Endodermal cell (in vitro differentiated cells): ENCODE data around the gene GDF3. TPM values are rescaled to one million over a fixed set of nuclear protein-coding genes. Genes with fewer than 3 reads are reported as not detected.

Experiments
- DNase-seq: peaks from one replicate; pipeline ENCODE4 v3.0.0-alpha.2; 2017
- H3K27ac ChIP-seq: 2 replicates; pipeline ENCODE4 v1.5.1; 2013; ENCODE audit warnings: mild to moderate bottlenecking, low read depth, low read length, moderate library complexity
- H3K27me3 ChIP-seq: 2 replicates; pipeline ENCODE4 v1.6.1; 2013; ENCODE audit warnings: mild to moderate bottlenecking, low read length, moderate library complexity; ENCODE audit not compliant: insufficient read depth, control insufficient read depth, poor library complexity, severe bottlenecking
- H3K36me3 ChIP-seq: 2 replicates; pipeline ENCODE4 v1.7.0; 2013; ENCODE audit warnings: mild to moderate bottlenecking, low read length, moderate library complexity; ENCODE audit not compliant: control insufficient read depth, insufficient read depth
- H3K4me1 ChIP-seq: one replicate; pipeline ENCODE4 v1.7.0; 2013; ENCODE audit warnings: low read length; ENCODE audit not compliant: control insufficient read depth, insufficient read depth
- H3K4me3 ChIP-seq: 2 replicates; pipeline ENCODE4 v1.5.1; 2013; ENCODE audit warnings: mild to moderate bottlenecking, low read length, moderate library complexity
- H3K9ac ChIP-seq: 2 replicates; pipeline ENCODE4 v1.6.1; 2013; ENCODE audit warnings: mild to moderate bottlenecking, low read length, moderate library complexity; ENCODE audit not compliant: poor library complexity, severe bottlenecking; ENCODE audit errors: extremely low read depth
- H3K9me3 ChIP-seq: 2 replicates; pipeline ENCODE4 v1.6.1; 2013; ENCODE audit warnings: mild to moderate bottlenecking, low read length, moderate library complexity; ENCODE audit not compliant: control insufficient read depth
- H3K27ac Mint-ChIP-seq: 2 replicates; pipeline ENCODE4 v1.8.0; 2020; ENCODE audit warnings: mixed read lengths
- H3K27me3 Mint-ChIP-seq: 2 replicates; pipeline ENCODE4 v1.8.0; 2021; ENCODE audit warnings: mild to moderate bottlenecking, mixed read lengths; ENCODE audit not compliant: insufficient read depth
- H3K36me3 Mint-ChIP-seq: 2 replicates; pipeline ENCODE4 v1.8.0; 2020; ENCODE audit warnings: low read depth, mixed read lengths
- H3K4me1 Mint-ChIP-seq: 2 replicates; pipeline ENCODE4 v1.8.0; 2020; ENCODE audit warnings: mixed read lengths
- H3K4me3 Mint-ChIP-seq: 2 replicates; pipeline ENCODE4 v1.8.0; 2020; ENCODE audit warnings: mild to moderate bottlenecking, moderate library complexity, mixed read lengths
- H3K9me3 Mint-ChIP-seq: 2 replicates; pipeline ENCODE4 v1.8.0; 2020; ENCODE audit warnings: mild to moderate bottlenecking, mixed read lengths
- WGBS, 2 experiments: methylation state at CpG; one replicate each; pipeline versions ENCODE4 v1.1.5 to v1.1.7; 2013; ENCODE audit warnings: missing lambda C conversion rate in 2 of 2, mixed read lengths in 1 of 2; ENCODE audit not compliant: insufficient coverage in 1 of 2, insufficient read length in 1 of 2; 5-methylcytosine and 5-hydroxymethylcytosine counted together
- total RNA-seq, 2 donors: library from RNA; stranded (reverse); fragmentation: NEBNext Ultra II Directional in 1 of 2; extraction: Animal tissue kit (Norgen Biotek cat#: 25700) in 1 of 2; gene quantifications; 2 replicates in 1 of 2; 3 replicates in 1 of 2; pipeline ENCODE4 v1.2.1, GENCODE V29; 2021
- TF ChIP-seq, protein P1 (sequence below): fragments of 200-600 bp; sonication (generic); conservative IDR thresholded peaks from 2 replicates; pipeline ENCODE4 v1.5.0; 2021; ENCODE audit warnings: antibody characterized with exemption, mild to moderate bottlenecking

GDF3 gene
- total RNA-seq, 2 donors from 2014 or later = 1.3 to 60.7 TPM

DNA sequence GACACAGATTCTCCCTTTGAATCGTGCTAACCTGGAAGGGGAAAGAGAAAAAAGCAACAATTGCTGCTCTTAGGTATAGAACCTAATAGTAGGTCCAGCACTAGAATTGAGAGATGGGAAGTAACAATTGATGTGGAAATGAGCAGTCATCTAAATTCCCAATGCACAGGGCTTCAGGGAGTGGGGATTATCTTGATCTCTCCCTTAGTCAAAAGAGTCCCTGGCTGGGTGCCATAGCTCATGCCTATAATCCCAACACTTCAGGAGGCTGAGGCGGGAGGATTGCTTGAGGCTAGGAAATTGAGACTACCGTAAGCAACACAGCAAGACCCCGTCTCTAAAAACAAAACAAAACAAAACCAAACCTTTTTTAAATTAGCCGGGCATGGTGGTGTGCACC, 33.8 kb downstream of the GDF3 start:
- no peak for DNase-seq
- Histone ChIP-seq H3K36me3 (no peaks in the 10 kb centered on the region), H3K9ac (no peak overlapping the region), H3K4me1 (no peaks in the 10 kb centered on the region), H3K9me3 (no peaks in the 10 kb centered on the region), H3K4me3 (no peak overlapping the region), H3K27me3 (no peaks in the 10 kb centered on the region), H3K27ac (no peak overlapping the region)
- no peaks in the 10 kb centered on the region for H3K27me3 Mint-ChIP-seq
- no peak overlapping the region for H3K27ac Mint-ChIP-seq
- H3K36me3 Mint-ChIP-seq = no peaks in the 10 kb centered on the region
- TF ChIP-seq, protein P1, sequence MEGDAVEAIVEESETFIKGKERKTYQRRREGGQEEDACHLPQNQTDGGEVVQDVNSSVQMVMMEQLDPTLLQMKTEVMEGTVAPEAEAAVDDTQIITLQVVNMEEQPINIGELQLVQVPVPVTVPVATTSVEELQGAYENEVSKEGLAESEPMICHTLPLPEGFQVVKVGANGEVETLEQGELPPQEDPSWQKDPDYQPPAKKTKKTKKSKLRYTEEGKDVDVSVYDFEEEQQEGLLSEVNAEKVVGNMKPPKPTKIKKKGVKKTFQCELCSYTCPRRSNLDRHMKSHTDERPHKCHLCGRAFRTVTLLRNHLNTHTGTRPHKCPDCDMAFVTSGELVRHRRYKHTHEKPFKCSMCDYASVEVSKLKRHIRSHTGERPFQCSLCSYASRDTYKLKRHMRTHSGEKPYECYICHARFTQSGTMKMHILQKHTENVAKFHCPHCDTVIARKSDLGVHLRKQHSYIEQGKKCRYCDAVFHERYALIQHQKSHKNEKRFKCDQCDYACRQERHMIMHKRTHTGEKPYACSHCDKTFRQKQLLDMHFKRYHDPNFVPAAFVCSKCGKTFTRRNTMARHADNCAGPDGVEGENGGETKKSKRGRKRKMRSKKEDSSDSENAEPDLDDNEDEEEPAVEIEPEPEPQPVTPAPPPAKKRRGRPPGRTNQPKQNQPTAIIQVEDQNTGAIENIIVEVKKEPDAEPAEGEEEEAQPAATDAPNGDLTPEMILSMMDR = no peak
- H3K9me3 Mint-ChIP-seq = no peaks in the 10 kb centered on the region
- H3K4me1 Mint-ChIP-seq = peaks cover 4% of the 10 kb centered on the region
- 75 to 77% methylated on average over 5 of the region's 5 CpGs for WGBS, 2 experiments
- H3K4me3 Mint-ChIP-seq = no peak overlapping the region

- H3K36me3 Mint-ChIP-seq = no peaks in the 10 kb centered on the region
- peaks cover 6% of the 10 kb centered on the region for H3K9me3 Mint-ChIP-seq
- Histone ChIP-seq H3K9me3 (no peaks in the 10 kb centered on the region), H3K36me3 (no peaks in the 10 kb centered on the region), H3K9ac (no peak overlapping the region), H3K27ac (no peak overlapping the region), H3K4me3 (no peak overlapping the region), H3K27me3 (no peaks in the 10 kb centered on the region), H3K4me1 (no peaks in the 10 kb centered on the region)
- WGBS, 2 experiments = 92 to 93% methylated on average over 4 to 5 of the region's 5 CpGs
- H3K27me3 Mint-ChIP-seq = no peaks in the 10 kb centered on the region
- DNase-seq = peak; percentile 37
- H3K27ac Mint-ChIP-seq = no peak overlapping the region
- TF ChIP-seq, protein P1 = no peak
- peaks cover 2% of the 10 kb centered on the region for H3K4me1 Mint-ChIP-seq
- no peak overlapping the region for H3K4me3 Mint-ChIP-seq
These were observed 39.5 kb downstream of the GDF3 start for GRCh38 chr12:7656121-7656520.

DNA sequence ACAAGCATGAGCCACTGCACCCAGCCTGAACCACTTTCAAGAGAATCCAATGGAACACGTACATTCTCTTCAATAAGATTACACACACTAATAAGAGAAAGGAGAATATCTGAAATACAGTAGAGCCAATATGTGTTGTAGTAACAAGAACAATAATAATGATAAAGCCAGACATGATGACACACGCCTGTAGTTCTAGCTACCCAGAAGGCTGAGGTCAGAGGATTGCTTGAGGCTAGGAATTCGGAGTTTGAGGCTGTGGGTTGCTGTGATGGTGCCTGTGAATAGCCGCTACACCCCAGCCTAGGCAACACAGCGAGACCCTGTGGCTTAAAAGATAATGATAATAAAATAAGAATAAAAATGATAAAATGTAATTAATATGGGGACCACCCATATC, 45.5 kb downstream of the GDF3 start:
- peaks cover 6% of the 10 kb centered on the region for H3K9me3 Mint-ChIP-seq

More for the DNA sequence above, 45.5 kb downstream of the GDF3 start:
- TF ChIP-seq, protein P1 = no peak
- Histone ChIP-seq H3K4me1 (no peaks in the 10 kb centered on the region), H3K9ac (no peak overlapping the region), H3K9me3 (no peaks in the 10 kb centered on the region), H3K27me3 (no peaks in the 10 kb centered on the region), H3K4me3 (no peak overlapping the region), H3K36me3 (no peaks in the 10 kb centered on the region), H3K27ac (no peak overlapping the region)
- Mint-ChIP-seq H3K27me3 (no peaks in the 10 kb centered on the region), H3K36me3 (no peaks in the 10 kb centered on the region), H3K4me1 (peaks cover 17% of the 10 kb centered on the region), H3K4me3 (no peak overlapping the region), H3K27ac (no peak overlapping the region)
- DNase-seq = no peak
- WGBS, 2 experiments = 98 to 100% methylated on average over 2 to 3 of the region's 5 CpGs
